C4-2B (cell line): ENCODE results near the gene EMC9.

ENCODE experiments used
- H3K27ac ChIP-seq: fragments of 450-650 bp; 2 replicates; pipeline ENCODE4 v1.5.1; 2017
- ZFX ChIP-seq: fragments of 450-650 bp; IDR thresholded peaks from 2 replicates; pipeline ENCODE4 v1.6.1; 2017
- TF ChIP-seq, protein P1 (sequence below): fragments of 450-650 bp; conservative IDR thresholded peaks from 2 replicates; pipeline ENCODE4 v1.5.1; 2017; ENCODE audit warnings: mild to moderate bottlenecking

Gene EMC9

DNA sequence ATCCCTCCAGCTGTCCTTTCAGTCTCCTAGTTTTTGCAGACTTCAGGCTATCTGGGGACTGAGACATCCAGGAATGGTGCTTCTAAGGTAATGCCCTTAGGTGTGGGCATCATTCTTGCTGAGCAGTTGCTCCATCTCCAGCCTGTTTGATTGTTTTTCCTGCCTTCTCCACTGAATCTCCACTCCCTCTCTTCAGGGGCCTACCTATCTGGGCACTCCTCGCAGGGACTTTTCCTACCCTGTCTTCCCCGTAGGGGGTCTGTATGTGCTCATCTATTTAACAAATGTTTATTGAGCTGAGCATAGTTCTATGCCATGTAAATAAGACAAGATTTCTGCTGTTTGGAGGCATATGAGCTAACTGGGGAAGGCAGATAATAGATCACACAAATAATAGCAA is 8.4 kb downstream of the EMC9 start:
- H3K27ac ChIP-seq: no peak overlapping the region
- TF ChIP-seq ZFX: no peak

DNA sequence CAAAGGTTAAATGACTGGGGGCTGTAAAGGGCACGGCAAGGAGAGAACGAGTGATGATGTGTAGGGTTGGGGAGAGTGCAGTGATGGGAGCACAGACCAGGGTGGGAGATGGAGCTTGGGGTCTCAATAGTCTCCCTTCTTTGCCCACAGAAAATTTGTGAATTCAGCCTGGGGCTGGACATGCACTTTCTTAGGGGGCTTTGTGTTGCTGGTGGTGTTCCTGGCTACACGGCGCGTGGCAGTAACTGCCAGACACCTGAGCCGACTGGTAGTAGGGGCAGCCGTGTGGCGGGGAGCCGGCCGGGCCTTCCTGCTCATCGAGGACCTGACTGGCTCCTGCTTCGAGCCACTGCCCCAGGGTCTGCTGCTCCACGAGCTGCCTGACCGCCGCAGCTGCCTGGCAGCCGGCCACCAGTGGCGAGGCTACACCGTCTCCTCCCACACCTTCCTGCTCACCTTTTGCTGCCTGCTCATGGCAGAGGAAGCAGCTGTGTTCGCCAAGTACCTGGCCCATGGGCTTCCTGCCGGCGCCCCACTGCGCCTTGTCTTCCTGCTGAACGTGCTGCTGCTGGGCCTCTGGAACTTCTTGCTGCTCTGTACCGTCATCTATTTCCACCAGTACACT is 9.2 kb downstream of the EMC9 start:
- no peak overlapping the region for H3K27ac ChIP-seq
- TF ChIP-seq, protein P1, sequence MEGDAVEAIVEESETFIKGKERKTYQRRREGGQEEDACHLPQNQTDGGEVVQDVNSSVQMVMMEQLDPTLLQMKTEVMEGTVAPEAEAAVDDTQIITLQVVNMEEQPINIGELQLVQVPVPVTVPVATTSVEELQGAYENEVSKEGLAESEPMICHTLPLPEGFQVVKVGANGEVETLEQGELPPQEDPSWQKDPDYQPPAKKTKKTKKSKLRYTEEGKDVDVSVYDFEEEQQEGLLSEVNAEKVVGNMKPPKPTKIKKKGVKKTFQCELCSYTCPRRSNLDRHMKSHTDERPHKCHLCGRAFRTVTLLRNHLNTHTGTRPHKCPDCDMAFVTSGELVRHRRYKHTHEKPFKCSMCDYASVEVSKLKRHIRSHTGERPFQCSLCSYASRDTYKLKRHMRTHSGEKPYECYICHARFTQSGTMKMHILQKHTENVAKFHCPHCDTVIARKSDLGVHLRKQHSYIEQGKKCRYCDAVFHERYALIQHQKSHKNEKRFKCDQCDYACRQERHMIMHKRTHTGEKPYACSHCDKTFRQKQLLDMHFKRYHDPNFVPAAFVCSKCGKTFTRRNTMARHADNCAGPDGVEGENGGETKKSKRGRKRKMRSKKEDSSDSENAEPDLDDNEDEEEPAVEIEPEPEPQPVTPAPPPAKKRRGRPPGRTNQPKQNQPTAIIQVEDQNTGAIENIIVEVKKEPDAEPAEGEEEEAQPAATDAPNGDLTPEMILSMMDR: no peak
- TF ChIP-seq ZFX: no peak

DNA sequence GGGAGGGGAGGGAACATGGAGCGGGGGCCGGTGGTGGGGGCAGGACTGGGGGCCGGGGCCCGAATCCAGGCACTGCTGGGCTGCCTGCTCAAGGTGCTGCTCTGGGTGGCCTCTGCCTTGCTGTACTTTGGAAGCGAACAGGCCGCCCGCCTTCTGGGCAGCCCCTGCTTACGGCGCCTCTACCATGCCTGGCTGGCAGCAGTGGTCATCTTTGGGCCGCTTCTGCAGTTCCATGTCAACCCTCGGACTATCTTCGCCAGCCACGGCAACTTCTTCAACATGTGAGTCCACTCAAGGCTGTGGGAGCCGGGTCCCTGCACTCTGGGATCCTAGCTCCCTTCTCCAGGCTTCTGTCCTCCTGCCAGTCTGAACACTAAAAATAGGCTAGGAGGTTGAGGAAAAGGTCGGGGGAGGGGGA is 9.8 kb downstream of the EMC9 start:
- no peak for TF ChIP-seq ZFX
- TF ChIP-seq, protein P1: no peak
- no peak overlapping the region for H3K27ac ChIP-seq

DNA sequence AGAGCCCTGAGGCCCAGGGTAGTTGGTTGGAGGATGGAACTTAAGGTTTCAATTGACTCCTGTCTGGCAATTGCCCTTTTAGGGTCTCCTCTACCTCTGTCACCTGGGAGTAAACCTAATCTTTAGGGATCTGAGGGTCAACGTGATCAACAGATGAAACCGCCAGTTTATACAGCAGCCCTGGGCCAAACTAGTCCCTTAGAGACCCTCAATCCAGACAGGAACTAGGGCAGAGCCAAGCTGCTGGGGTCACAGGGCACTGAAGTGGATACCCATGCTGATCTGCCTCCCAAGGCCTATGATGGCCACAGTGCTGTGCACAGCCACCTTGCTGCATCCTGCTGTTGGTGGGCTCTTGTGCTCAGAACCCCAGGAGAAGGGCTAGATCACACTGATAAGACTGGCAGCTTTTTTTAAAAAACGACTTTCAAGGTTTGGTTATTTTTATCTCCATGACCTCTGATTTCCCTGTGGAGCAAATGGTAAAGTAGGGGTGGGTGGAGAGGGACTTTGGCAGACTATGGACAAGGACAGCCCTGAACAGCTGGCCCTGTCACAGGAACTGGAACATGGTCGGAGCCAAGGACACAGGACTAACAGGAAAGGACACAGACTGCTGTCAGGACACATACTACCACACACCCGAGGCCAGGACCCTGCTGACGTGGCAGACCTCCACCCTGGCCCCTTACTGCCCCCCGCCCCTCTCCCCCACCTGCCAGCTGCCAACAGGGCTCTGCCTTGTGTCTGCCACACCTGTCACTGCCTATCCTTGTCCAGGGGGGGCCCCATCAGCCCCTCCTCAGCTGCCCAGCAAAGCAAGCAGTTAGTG is 10.5 kb downstream of the EMC9 start:
- TF ChIP-seq ZFX: no peak
- TF ChIP-seq, protein P1: no peak
- no peak overlapping the region for H3K27ac ChIP-seq

DNA sequence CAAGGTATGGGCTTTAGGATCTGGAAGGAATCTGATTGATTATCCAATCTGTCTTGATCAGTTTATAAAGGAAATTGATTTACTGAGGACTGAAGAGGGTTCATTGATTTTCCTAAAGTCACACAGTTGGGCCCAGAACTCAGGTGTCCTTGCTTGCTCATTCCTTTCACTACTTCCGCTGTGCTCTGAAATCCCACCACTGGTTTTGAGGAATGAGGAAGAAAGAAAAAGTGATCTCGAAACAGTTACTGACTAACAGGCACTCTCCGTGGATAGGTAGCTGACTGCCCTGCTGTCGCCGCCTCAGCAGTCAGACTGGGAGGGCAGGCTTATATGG is 11.0 kb downstream of the EMC9 start, which contains the start of gene FITM1:
Gene FITM1 (plus strand): TSS at position 280 of the 337 bp plus-strand sequence. CDS start 905 bp downstream, outside the sequence.
- no peak for TF ChIP-seq ZFX
- TF ChIP-seq, protein P1: no peak
- H3K27ac ChIP-seq: no peak within 1 kb of the TSS

DNA sequence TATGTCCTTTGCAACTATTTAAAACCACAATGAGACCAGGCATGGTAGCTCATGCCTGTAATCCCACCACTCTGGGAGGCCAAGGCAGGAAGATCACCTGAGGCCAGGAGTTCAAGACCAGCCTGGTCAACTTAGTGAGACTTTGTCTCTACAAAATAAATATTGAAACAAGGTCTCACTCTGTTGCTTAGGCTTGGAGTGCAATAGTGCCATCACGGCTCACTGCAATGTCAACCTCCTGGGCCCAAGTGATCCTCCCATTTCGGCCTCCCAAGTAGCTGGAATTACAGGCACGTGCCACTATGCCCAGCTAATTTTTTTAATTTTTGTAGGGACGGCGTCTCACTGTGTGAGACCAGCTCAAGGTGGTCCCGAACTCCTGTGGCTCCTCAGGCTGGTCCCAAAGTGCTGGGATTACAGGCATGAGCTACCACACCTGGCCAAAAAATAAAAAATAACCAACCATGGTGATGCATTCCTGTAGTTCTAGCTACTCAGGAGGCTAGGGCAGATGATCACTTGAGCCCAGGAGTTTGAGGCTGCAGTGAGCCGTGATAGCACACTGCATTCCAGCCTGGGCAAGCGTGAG is 11.9 kb downstream of the EMC9 start:
- H3K27ac ChIP-seq: no peak overlapping the region
- TF ChIP-seq, protein P1: no peak
- TF ChIP-seq ZFX: no peak

DNA sequence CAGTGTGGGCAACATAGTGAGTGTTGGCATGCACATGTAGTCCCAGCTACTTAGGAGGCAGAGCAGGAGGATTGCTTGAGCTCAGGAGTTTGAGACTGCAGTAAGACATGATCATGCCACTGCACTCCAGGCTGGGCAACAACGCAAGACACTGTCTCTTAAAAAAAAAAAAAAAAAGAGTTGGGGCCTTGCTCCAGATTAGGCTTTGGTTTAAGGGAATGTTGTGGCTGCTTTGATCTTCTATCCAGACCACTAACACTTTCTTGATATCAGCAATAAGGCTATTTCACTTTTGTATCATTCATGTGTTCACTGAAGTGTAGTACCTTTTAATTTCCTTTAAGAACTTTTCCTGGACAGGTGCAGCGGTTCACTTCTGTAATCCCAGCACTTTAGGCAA is 13.7 kb downstream of the EMC9 start:
- TF ChIP-seq, protein P1: no peak
- TF ChIP-seq ZFX: no peak

More for the DNA sequence above, 13.7 kb downstream of the EMC9 start:
- no peak overlapping the region for H3K27ac ChIP-seq
